ENCODE data around the gene JAK1. TPM values are rescaled to one million over a fixed set of nuclear protein-coding genes. Genes with fewer than 3 reads are reported as not detected.

The JAK1 gene
- total RNA-seq, 3 donors from 2014 or later (not counting 1 experiment from before 2014, with no cell fraction given) = 507 to 626 (median 526) TPM

GRCh38 chr1:64801851-64802523 lies 164.4 kb downstream of the JAK1 start:
- no peaks in the 10 kb centered on the region for H3K4me1 ChIP-seq (ENCODE audit: control insufficient read depth, insufficient read depth, low read length)
- no peaks in the 10 kb centered on the region for H3K9me3 ChIP-seq (ENCODE audit: control insufficient read depth, insufficient read depth, low read length)
- Mint-ChIP-seq H3K4me1 (no peaks in the 10 kb centered on the region), H3K9me3 (no peaks in the 10 kb centered on the region), H3K27me3 (ENCODE audit: low read depth in 2 of 2) (peaks cover 0 to 9% of the 10 kb centered on the region in 2 donors), H3K4me3 (no peak overlapping the region), H3K27ac (no peak overlapping the region), H3K36me3 (no peaks in the 10 kb centered on the region)
- H3K27ac ChIP-seq (ENCODE audit: low read length) = no peak overlapping the region
- H3K27me3 ChIP-seq (ENCODE audit: control insufficient read depth, insufficient read depth, low read length) = no peaks in the 10 kb centered on the region
- no peak for DNase-seq
- TF ChIP-seq CTCF (IDR thresholded peaks at IDR 0.05) = no peak
- H3K36me3 ChIP-seq (ENCODE audit: control insufficient read depth, insufficient read depth, low read length) = no peaks in the 10 kb centered on the region
- intact Hi-C loops (cut with micrococcal nuclease) = no loop called here
- WGBS (ENCODE audit: insufficient coverage) = 97% methylated on average over 4 of the region's 6 CpGs
- no peak overlapping the region for H3K4me3 ChIP-seq (ENCODE audit: low read length)
- ATAC-seq = no peak

- Histone ChIP-seq H3K4me3 (ENCODE audit: low read length) (no peak overlapping the region), H3K9me3 (ENCODE audit: control insufficient read depth, insufficient read depth, low read length) (no peaks in the 10 kb centered on the region), H3K4me1 (ENCODE audit: control insufficient read depth, insufficient read depth, low read length) (no peaks in the 10 kb centered on the region), H3K36me3 (ENCODE audit: control insufficient read depth, insufficient read depth, low read length) (no peaks in the 10 kb centered on the region), H3K27ac (ENCODE audit: low read length) (no peak overlapping the region), H3K27me3 (ENCODE audit: control insufficient read depth, insufficient read depth, low read length) (no peaks in the 10 kb centered on the region)
- Mint-ChIP-seq H3K4me3 (no peak overlapping the region), H3K27me3 (ENCODE audit: low read depth in 2 of 2) (peaks cover 0 to 9% of the 10 kb centered on the region in 2 donors), H3K27ac (no peak overlapping the region), H3K9me3 (no peaks in the 10 kb centered on the region), H3K4me1 (no peaks in the 10 kb centered on the region), H3K36me3 (no peaks in the 10 kb centered on the region)
- intact Hi-C loops (cut with micrococcal nuclease) = no loop called here
- ATAC-seq (no peak), DNase-seq (no peak)
- TF ChIP-seq CTCF (IDR thresholded peaks at IDR 0.05) = no peak
Measured at GRCh38 chr1:64798872-64799271, 167.5 kb downstream of the JAK1 start.

DNA sequence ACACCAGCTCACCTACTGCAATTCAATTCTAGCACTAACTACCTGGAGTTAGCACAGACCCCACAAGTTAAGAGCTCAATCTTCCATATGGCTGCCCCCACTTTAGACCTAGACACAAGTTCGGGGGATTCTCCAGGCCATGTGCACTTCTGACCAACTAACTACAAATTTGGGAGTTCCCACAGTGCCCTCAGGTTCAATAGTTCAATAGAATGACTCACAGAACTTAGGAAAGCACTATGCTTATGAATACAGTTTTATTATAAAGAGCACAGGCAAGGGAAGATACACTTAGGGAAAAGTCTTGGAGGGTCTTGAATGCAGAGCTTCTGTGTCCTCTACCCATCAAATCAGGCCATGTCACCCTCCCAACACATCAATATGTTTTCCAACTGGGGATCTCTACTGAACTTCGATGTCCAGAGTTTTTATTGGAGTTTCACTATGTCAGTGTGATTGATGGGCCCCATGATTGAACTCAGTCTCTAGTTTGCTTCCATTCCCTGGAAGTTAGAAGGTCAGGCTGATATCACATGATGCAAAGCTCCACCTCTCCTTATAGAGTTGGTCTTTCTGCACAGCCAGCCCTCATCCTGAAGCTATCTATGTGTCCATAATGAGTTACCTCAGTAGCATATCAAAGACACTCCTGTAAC lies 175.4 kb downstream of the JAK1 start:
- Histone ChIP-seq H3K4me1 (ENCODE audit: control insufficient read depth, insufficient read depth, low read length) (no peaks in the 10 kb centered on the region), H3K4me3 (ENCODE audit: low read length) (no peak overlapping the region), H3K27ac (ENCODE audit: low read length) (no peak overlapping the region), H3K27me3 (ENCODE audit: control insufficient read depth, insufficient read depth, low read length) (no peaks in the 10 kb centered on the region), H3K36me3 (ENCODE audit: control insufficient read depth, insufficient read depth, low read length) (no peaks in the 10 kb centered on the region), H3K9me3 (ENCODE audit: control insufficient read depth, insufficient read depth, low read length) (peaks cover 8% of the 10 kb centered on the region)
- ATAC-seq (no peak), DNase-seq (no peak)
- Mint-ChIP-seq H3K27me3 (ENCODE audit: low read depth in 2 of 2) (no peaks in the 10 kb centered on the region), H3K36me3 (no peaks in the 10 kb centered on the region), H3K27ac (no peak overlapping the region), H3K4me1 (no peaks in the 10 kb centered on the region), H3K9me3 (no peaks in the 10 kb centered on the region), H3K4me3 (no peak overlapping the region)
- intact Hi-C loops (cut with micrococcal nuclease) = no loop called here
- TF ChIP-seq CTCF (IDR thresholded peaks at IDR 0.05) = no peak
- 93% methylated on average over 2 of the region's 2 CpGs for WGBS (ENCODE audit: insufficient coverage)

Other genes starting within 250 kb of the JAK1 start
- gene RAVER2, start 221.5 kb downstream of the JAK1 start, total RNA-seq = 1 to 10 TPM in 2 of 3 donors, under 1 TPM in 1; 0.82 to 1.4 (median 1.2) TPM
- gene AK4, start 181.7 kb upstream of the JAK1 start, total RNA-seq = 1 to 10 TPM in 1 of 3 donors, under 1 TPM in 2; 0.32 to 1.6 (median 0.75) TPM